GM12891 (cell line): ENCODE results near the gene SLC38A11.

Experiments used
- PAX5 ChIP-seq: IDR thresholded peaks from 2 replicates; pipeline ENCODE4 v1.6.1; 2011; ENCODE audit warnings: low read length, moderate library complexity, mild to moderate bottlenecking; ENCODE audit not compliant: insufficient read depth, severe bottlenecking
- POLR2A ChIP-seq: IDR thresholded peaks from 2 replicates; pipeline ENCODE4 v1.6.1; 2011; ENCODE audit warnings: low read depth, low read length, control low read depth
- POLR2AphosphoS5 ChIP-seq: IDR thresholded peaks from 2 replicates; pipeline ENCODE4 v1.6.1; 2011; ENCODE audit warnings: low read depth, low read length, control low read depth
- POU2F2 ChIP-seq: IDR thresholded peaks from 2 replicates; pipeline ENCODE4 v1.6.1; 2011; ENCODE audit warnings: low read depth, mild to moderate bottlenecking, control low read depth, low read length, moderate library complexity
- SPI1 ChIP-seq: IDR thresholded peaks from 2 replicates; pipeline ENCODE4 v1.6.1; 2011; ENCODE audit warnings: low read depth, low read length, control low read depth
- TAF1 ChIP-seq: IDR thresholded peaks from 2 replicates; pipeline ENCODE4 v1.6.1; 2011; ENCODE audit warnings: low read depth, low read length, control low read depth

DNA sequence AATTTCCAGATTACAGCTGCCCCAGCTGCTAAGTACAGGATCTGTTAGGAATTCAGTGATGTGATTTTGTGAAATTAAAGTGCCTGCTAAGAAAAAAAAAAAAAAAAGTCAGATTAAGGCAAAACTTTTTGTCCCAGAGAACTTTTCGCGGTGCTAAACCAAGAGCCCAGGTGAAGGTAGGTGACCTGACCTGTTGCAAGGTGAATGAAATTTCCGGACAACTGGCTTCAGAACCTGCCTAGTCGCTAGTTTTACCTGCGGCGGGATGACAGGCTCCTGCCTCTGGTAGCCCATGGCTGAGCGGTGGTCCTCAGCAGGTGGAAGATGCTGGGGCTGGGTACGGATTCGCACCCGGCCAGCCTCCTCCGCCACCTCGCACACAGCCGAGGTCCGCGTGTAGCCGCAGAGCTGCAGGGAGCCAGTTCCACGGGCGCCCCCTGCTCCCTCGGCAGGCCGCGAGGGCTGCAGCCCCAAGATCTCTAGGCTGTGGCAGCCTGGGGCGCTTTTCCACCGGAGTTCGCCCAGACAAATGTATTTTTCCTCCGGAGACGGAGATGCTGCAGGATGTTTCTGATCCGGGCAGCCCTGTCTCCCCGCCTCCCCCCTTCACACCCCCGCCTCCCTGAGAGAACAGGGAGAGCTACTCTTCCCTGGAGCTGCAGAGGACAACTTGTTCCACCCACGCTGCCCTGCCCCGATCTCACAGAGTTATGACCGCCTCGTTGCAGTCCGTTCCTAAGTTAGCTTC lies at the start of gene SLC38A11:
- TF ChIP-seq TAF1 (no peak), POLR2A (no peak), POLR2AphosphoS5 (no peak), POU2F2 (no peak), SPI1 (no peak), PAX5 (no peak)
